GM18861 (cell line): Measurements from ENCODE around the gene TRIL.

Source experiments
- ATAC-seq: cut with Tn5 transposase; IDR thresholded peaks from one replicate; pipeline ENCODE4 v1.9.1; 2021; ENCODE audit not compliant: unreplicated experiment

Gene TRIL

GRCh38 chr7:28958235-28958979 lies at the start of gene TRIL:
Gene TRIL, minus strand, starts transcription at chr7:28958330. Its CDS starts 284 bp downstream, at chr7:28958046.
- ATAC-seq, result no peak

- no peak for ATAC-seq
Observed at GRCh38 chr7:29007127-29007526, 49.0 kb upstream of the TRIL start.

GRCh38 chr7:29005829-29006228 lies 47.7 kb upstream of the TRIL start:
- no peak for ATAC-seq

- ATAC-seq, result no peak
Observed at GRCh38 chr7:29005406-29005805, 47.3 kb upstream of the TRIL start.

- ATAC-seq, result no peak
Observed at GRCh38 chr7:29003703-29004102, 45.6 kb upstream of the TRIL start.

- ATAC-seq, result no peak
Observed at GRCh38 chr7:29000717-29001076, 42.6 kb upstream of the TRIL start.

- ATAC-seq, result no peak
Observed at GRCh38 chr7:28999895-29000716, 42.0 kb upstream of the TRIL start.

- no peak for ATAC-seq
Observed at GRCh38 chr7:28999427-28999826, 41.3 kb upstream of the TRIL start.

- ATAC-seq, result no peak
Observed at GRCh38 chr7:28998105-28998504, 40.0 kb upstream of the TRIL start.

GRCh38 chr7:28996836-28997235 lies 38.7 kb upstream of the TRIL start:
- no peak for ATAC-seq

GRCh38 chr7:28993371-28993770 lies 35.2 kb upstream of the TRIL start:
- no peak for ATAC-seq

GRCh38 chr7:28992798-28993197 lies 34.7 kb upstream of the TRIL start:
- ATAC-seq, result no peak

GRCh38 chr7:28990200-28990960 lies 32.2 kb upstream of the TRIL start:
- no peak for ATAC-seq

GRCh38 chr7:28989211-28989980 lies 31.3 kb upstream of the TRIL start:
- ATAC-seq, result no peak

GRCh38 chr7:28988810-28989209 lies 30.7 kb upstream of the TRIL start:
- no peak for ATAC-seq

- ATAC-seq, result no peak
Observed at GRCh38 chr7:28988091-28988490, 30.0 kb upstream of the TRIL start.

- no peak for ATAC-seq
Observed at GRCh38 chr7:28986765-28987110, 28.6 kb upstream of the TRIL start.

- ATAC-seq, result no peak
Observed at GRCh38 chr7:28986028-28986764, 28.1 kb upstream of the TRIL start.

- ATAC-seq, result no peak
Observed at GRCh38 chr7:28984631-28985030, 26.5 kb upstream of the TRIL start.

GRCh38 chr7:28984217-28984616 lies 26.1 kb upstream of the TRIL start:
- no peak for ATAC-seq
